Measurements from ENCODE around the gene FXN. TPM values are rescaled to one million over a fixed set of nuclear protein-coding genes. Genes with fewer than 3 reads are reported as not detected.
A peak's percentile ranks its signal among the peaks of the same experiment; 100 is the strongest.

Gene FXN
- total and polyA plus RNA-seq, 2 donors (not counting 3 experiments of a cell fraction or from before 2014, with no cell fraction given): 18.2 to 21.2 TPM

DNA sequence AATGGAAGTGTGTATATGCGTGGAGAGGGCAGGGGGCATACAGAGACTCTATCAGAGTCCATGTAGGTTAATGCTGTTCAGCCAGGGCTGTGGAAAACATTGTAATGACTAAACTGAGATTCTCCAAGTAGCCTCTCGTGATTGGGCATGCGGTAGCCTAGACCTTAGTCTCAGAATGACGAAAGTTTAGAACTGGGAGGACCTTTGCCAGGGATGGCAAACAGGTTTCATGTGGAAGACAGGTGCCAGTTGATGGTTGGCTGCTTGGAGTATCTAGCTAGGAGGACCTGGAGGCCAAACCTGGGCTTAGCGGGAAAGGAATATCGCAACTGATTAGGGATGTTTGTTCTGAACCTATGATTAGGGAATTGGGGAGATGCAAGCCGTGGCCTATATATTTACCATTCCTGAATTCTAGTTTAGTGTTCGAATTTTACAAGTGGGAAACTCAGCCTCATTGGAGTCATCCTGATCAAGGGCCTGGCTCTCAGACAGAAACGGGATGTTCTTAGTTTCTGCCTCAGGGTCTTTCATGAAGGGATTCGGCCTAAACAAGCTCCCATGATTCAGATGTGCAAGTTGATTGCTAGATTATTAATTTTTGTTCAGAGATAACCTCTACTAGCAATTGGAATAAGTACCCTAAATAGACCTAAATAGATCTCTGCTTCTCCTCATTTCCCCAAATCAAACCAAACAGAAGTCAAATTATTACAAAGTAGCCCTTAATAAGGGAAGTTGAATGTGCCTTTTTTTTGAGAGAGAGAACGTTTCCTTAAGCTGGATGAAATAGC, 111.7 kb downstream of the FXN start:
- DNase-seq (ENCODE audit: low read depth, low spot score): peak; percentile 1
- Histone ChIP-seq H3K9me3 (replicated peaks; ENCODE audit: control insufficient read depth, insufficient read depth, low read length) (no peaks in the 10 kb centered on the region), H4K20me1 (replicated peaks; ENCODE audit: control insufficient read depth, extremely low read depth, insufficient read depth, low read length) (no peaks in the 10 kb centered on the region), H3K9ac (replicated peaks; ENCODE audit: extremely low read depth, insufficient read depth, low read length) (no peak overlapping the region), H3K79me2 (ENCODE audit: control insufficient read depth, insufficient read depth, low read length) (peaks cover 57% of the 10 kb centered on the region), H3K4me1 (ENCODE audit: control insufficient read depth, extremely low read depth, insufficient read depth, low read length) (peaks cover 41% of the 10 kb centered on the region), H3K36me3 (ENCODE audit: control insufficient read depth in 2 of 2, extremely low read depth in 1 of 2, insufficient read depth in 2 of 2, low read length in 2 of 2) (peaks cover 0 to 6% of the 10 kb centered on the region in 2 experiments), H3K9me1 (replicated peaks; ENCODE audit: control insufficient read depth, extremely low read depth, insufficient read depth, low read length) (no peaks in the 10 kb centered on the region), H3K4me2 (ENCODE audit: insufficient read depth, low read length) (no peak overlapping the region), H2AFZ (ENCODE audit: low read depth, low read length) (no peak overlapping the region), H3K27ac (ENCODE audit: insufficient read depth, low read depth, low read length) (no peak overlapping the region), H3K4me3 (replicated peaks in 1 of 3; ENCODE audit: insufficient read depth in 1 of 3, low read depth in 1 of 3, low read length in 3 of 3) (no peak overlapping the region), H3K27me3 (ENCODE audit: control insufficient read depth in 2 of 2, insufficient read depth in 2 of 2, low read length in 2 of 2) (no peaks in the 10 kb centered on the region)
- no peak for FAIRE-seq
- intact Hi-C loops (cut with micrococcal nuclease): no loop called here
- BruUV-seq (replicated peaks): no TSS peak
- TF ChIP-seq, protein P1, sequence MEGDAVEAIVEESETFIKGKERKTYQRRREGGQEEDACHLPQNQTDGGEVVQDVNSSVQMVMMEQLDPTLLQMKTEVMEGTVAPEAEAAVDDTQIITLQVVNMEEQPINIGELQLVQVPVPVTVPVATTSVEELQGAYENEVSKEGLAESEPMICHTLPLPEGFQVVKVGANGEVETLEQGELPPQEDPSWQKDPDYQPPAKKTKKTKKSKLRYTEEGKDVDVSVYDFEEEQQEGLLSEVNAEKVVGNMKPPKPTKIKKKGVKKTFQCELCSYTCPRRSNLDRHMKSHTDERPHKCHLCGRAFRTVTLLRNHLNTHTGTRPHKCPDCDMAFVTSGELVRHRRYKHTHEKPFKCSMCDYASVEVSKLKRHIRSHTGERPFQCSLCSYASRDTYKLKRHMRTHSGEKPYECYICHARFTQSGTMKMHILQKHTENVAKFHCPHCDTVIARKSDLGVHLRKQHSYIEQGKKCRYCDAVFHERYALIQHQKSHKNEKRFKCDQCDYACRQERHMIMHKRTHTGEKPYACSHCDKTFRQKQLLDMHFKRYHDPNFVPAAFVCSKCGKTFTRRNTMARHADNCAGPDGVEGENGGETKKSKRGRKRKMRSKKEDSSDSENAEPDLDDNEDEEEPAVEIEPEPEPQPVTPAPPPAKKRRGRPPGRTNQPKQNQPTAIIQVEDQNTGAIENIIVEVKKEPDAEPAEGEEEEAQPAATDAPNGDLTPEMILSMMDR (IDR thresholded peaks at IDR 0.05; ENCODE audit: extremely low read depth in 1 of 2, insufficient read depth in 1 of 2, low read depth in 1 of 2, low read length in 2 of 2): no peak
- TF ChIP-seq POLR2A (IDR thresholded peaks at IDR 0.05; ENCODE audit: low read depth, low read length): no peak
- no peak for TF ChIP-seq FOS (IDR thresholded peaks at IDR 0.05; ENCODE audit: borderline replicate concordance, insufficient read depth, low read length)
- no peak for TF ChIP-seq MAX (IDR thresholded peaks at IDR 0.05; ENCODE audit: insufficient read depth, insufficient read length)
- no peak for TF ChIP-seq MYC (IDR thresholded peaks at IDR 0.05; ENCODE audit: low read depth, low read length)
- no peak for TF ChIP-seq JUN (IDR thresholded peaks at IDR 0.05; ENCODE audit: borderline replicate concordance, insufficient read depth, insufficient read length, low read depth)
- TF ChIP-seq EZH2 (IDR thresholded peaks at IDR 0.05; ENCODE audit: borderline replicate concordance, low read depth, low read length, severe bottlenecking): no peak
- TF ChIP-seq POLR2AphosphoS5 (IDR thresholded peaks at IDR 0.05; ENCODE audit: insufficient read depth, low read depth, low read length): no peak
- TF ChIP-seq GATA2 (IDR thresholded peaks at IDR 0.05; ENCODE audit: insufficient read depth, insufficient read length, low read depth, low read length): no peak
- CTCF ChIA-PET: interaction anchor here (1.0 to 3.7 kb wide), 2 partner anchors 11 to 92 kb away, joined by 5 to 71 read pairs; no protein-coding TSS in a partner anchor
- POLR2A ChIA-PET: interaction anchor here (0.7 kb wide), 1 partner anchor 17 kb away, joined by 4 read pairs; no protein-coding TSS in a partner anchor
- dilution Hi-C loops (cut with MboI; ENCODE audit: extremely low pct_ligation_motif_present, low sequenced_read_pairs): no loop called here
